Hepatocyte (in vitro differentiated cells): Measurements from ENCODE around the gene NOX5. TPM values are rescaled to one million over a fixed set of nuclear protein-coding genes. Genes with fewer than 3 reads are reported as not detected.

ENCODE experiments used
- DNase-seq: peaks from one replicate; pipeline ENCODE4 v3.0.0-alpha.2; 2016; ENCODE audit warnings: low spot score
- H2AFZ ChIP-seq: fragments of 200-600 bp; sonication (generic); 2 replicates; pipeline ENCODE4 v1.6.0; 2016; ENCODE audit warnings: antibody characterized with exemption, mild to moderate bottlenecking
- H3K27ac ChIP-seq: fragments of 200-600 bp; sonication (generic); 2 replicates; pipeline ENCODE4 v1.5.1; 2016; ENCODE audit warnings: mild to moderate bottlenecking
- H3K27me3 ChIP-seq: fragments of 200-600 bp; sonication (generic); 2 replicates; pipeline ENCODE4 v1.6.1; 2016
- H3K36me3 ChIP-seq: fragments of 200-600 bp; sonication (generic); replicated peaks from 2 replicates; pipeline ENCODE4 v1.5.1; 2016; ENCODE audit warnings: low read depth; ENCODE audit not compliant: insufficient read depth
- H3K4me1 ChIP-seq: fragments of 200-600 bp; sonication (generic); 2 replicates; pipeline ENCODE4 v1.5.1; 2016; ENCODE audit warnings: mild to moderate bottlenecking, moderate library complexity; ENCODE audit not compliant: insufficient read depth
- H3K4me2 ChIP-seq: fragments of 200-600 bp; sonication (generic); 2 replicates; pipeline ENCODE4 v1.6.0; 2016
- H3K4me3 ChIP-seq: fragments of 200-600 bp; sonication (generic); 2 replicates; pipeline ENCODE4 v1.5.1; 2016; ENCODE audit warnings: mild to moderate bottlenecking
- H3K79me2 ChIP-seq: fragments of 200-600 bp; sonication (generic); 2 replicates; pipeline ENCODE4 v1.6.0; 2017; ENCODE audit warnings: mild to moderate bottlenecking
- H3K9me2 ChIP-seq: fragments of 200-600 bp; sonication (generic); replicated peaks from 2 replicates; pipeline ENCODE4 v1.6.0; 2017; ENCODE audit warnings: mild to moderate bottlenecking; ENCODE audit not compliant: insufficient read depth
- H3K9me3 ChIP-seq: fragments of 200-600 bp; sonication (generic); 2 replicates; pipeline ENCODE4 v1.5.1; 2016; ENCODE audit warnings: low read depth, mild to moderate bottlenecking
- H4K20me1 ChIP-seq: fragments of 200-600 bp; sonication (generic); 2 replicates; pipeline ENCODE4 v1.6.0; 2016; ENCODE audit warnings: mild to moderate bottlenecking; ENCODE audit not compliant: insufficient read depth, poor library complexity, severe bottlenecking
- CTCF ChIP-seq: fragments of 200-600 bp; sonication (generic); IDR thresholded peaks from 2 replicates; pipeline ENCODE4 v1.5.1; 2016; ENCODE audit warnings: antibody characterized with exemption, mild to moderate bottlenecking; ENCODE audit not compliant: poor library complexity
- EZH2 ChIP-seq: fragments of 200-600 bp; sonication (generic); IDR thresholded peaks from 2 replicates; pipeline ENCODE4 v1.6.1; 2016; ENCODE audit warnings: antibody characterized with exemption, mild to moderate bottlenecking, borderline replicate concordance
- EZH2phosphoT487 ChIP-seq: fragments of 200-600 bp; sonication (generic); IDR thresholded peaks from one replicate; pipeline ENCODE4 v1.6.1; 2018; ENCODE audit warnings: antibody characterized with exemption, mild to moderate bottlenecking, low read depth, moderate library complexity; ENCODE audit not compliant: unreplicated experiment, severe bottlenecking
- WGBS: methylation state at CpG from one replicate; pipeline ENCODE4 v1.1.6; 2016; ENCODE audit warnings: low lambda C conversion rate; ENCODE audit errors: missing lambda C conversion rate; 5-methylcytosine and 5-hydroxymethylcytosine counted together
- polyA plus RNA-seq: library from polyadenylated mRNA; unstranded; fragments of >200 nt; fragmentation: Nextera tagmentation; extraction: Ambion mirVana; gene quantifications from 2 replicates; pipeline ENCODE4 v1.2.1, GENCODE V29; 2016
- total RNA-seq: library from RNA; depleted of rRNA; stranded (reverse); fragments of >200 nt; gene quantifications from 2 replicates; pipeline ENCODE4 v1.2.3, GENCODE V29; 2014

Gene NOX5
- total and polyA plus RNA-seq, 2 experiments from 2014 or later: 0.13 TPM; not detected in 1

- 74% methylated on average over 5 of the region's 5 CpGs for WGBS
- no peak for DNase-seq
Observed at GRCh38 chr15:69012761-69013364, 1.6 kb upstream of the NOX5 start.

GRCh38 chr15:69013726-69014406, 629 bp upstream of the NOX5 start:
- no peak overlapping the region for H3K4me2 ChIP-seq
- no peaks in the 10 kb centered on the region for H3K79me2 ChIP-seq
- no peaks in the 10 kb centered on the region for H4K20me1 ChIP-seq
- DNase-seq: no peak
- H3K27ac ChIP-seq: no peak overlapping the region
- H3K4me3 ChIP-seq: no peak overlapping the region
- 92% methylated on average over 4 of the region's 4 CpGs for WGBS
- TF ChIP-seq EZH2 (no peak), EZH2phosphoT487 (no peak), CTCF (no peak)
- peaks cover 11% of the 10 kb centered on the region for H3K4me1 ChIP-seq
- no peaks in the 10 kb centered on the region for H3K27me3 ChIP-seq
- no peaks in the 10 kb centered on the region for H3K9me3 ChIP-seq
- no peak overlapping the region for H2AFZ ChIP-seq
- no peaks in the 10 kb centered on the region for H3K36me3 ChIP-seq
- H3K9me2 ChIP-seq: no peaks in the 10 kb centered on the region

More at GRCh38 chr15:69012761-69013364, 1.6 kb upstream of the NOX5 start:
- Histone ChIP-seq H3K79me2 (no peaks in the 10 kb centered on the region), H2AFZ (no peak overlapping the region), H3K27ac (no peak overlapping the region), H3K36me3 (no peaks in the 10 kb centered on the region), H3K27me3 (no peaks in the 10 kb centered on the region), H3K9me3 (peaks cover 10% of the 10 kb centered on the region), H4K20me1 (no peaks in the 10 kb centered on the region), H3K4me3 (no peak overlapping the region), H3K9me2 (no peaks in the 10 kb centered on the region), H3K4me2 (no peak overlapping the region), H3K4me1 (peaks cover 11% of the 10 kb centered on the region)
- TF ChIP-seq EZH2 (no peak), EZH2phosphoT487 (no peak), CTCF (no peak)

- no peaks in the 10 kb centered on the region for H3K36me3 ChIP-seq
- no peak overlapping the region for H2AFZ ChIP-seq
- no peak overlapping the region for H3K4me2 ChIP-seq
- H3K27ac ChIP-seq: no peak overlapping the region
- TF ChIP-seq EZH2 (no peak), EZH2phosphoT487 (no peak), CTCF (no peak)
- H4K20me1 ChIP-seq: no peaks in the 10 kb centered on the region
- H3K27me3 ChIP-seq: no peaks in the 10 kb centered on the region
- 81% methylated on average over 6 of the region's 7 CpGs for WGBS
- H3K9me3 ChIP-seq: no peaks in the 10 kb centered on the region
- no peaks in the 10 kb centered on the region for H3K9me2 ChIP-seq
- H3K79me2 ChIP-seq: no peaks in the 10 kb centered on the region
- H3K4me3 ChIP-seq: no peak overlapping the region
- H3K4me1 ChIP-seq: peaks cover 11% of the 10 kb centered on the region
- no peak for DNase-seq
Observed at GRCh38 chr15:69015591-69015990, 1.1 kb downstream of the NOX5 start.
